ENCODE data around the gene GOLGA6L10.

DNA sequence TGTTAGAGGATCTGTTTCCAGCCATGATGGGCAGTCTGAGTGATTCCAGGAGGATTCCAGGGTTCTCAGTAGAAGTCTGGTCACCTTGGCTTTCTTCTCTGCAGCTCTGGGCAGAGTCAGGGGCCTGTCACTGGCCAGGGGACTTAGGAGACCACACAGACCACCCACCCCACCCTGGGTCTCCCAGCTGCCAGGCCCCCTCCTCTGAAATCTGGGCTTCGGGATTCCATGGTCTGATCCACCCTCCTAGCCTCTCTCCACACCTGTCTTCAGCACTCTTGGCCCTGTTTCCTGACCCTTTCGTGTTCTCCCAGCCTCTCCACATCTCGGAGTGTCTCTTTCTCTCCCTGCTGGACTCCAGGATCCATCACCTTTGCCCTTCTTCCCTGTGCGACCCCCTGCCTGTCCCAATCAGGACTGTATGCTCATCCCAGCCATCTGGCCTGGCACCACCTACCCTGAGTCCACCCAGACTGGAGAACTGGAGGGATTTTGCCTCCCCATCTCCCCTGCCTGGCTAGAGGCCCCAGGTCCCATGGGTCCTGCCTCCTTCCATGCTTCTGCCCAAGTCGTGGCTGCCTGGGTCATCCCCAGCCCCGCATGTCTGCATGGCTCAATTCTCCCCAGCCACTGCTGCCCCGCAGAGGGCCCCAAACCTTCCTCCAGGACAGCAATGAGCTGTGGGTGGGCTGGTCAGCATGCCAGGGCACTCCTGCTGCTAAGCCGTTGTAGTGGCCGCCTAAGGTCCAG lies 34.3 kb downstream of the GOLGA6L10 start:
- no peak for TF ChIP-seq CTCF (conservative IDR thresholded peaks at IDR 0.05; ENCODE audit: low read depth, low read length)
- no peak for TF ChIP-seq EZH2 (IDR thresholded peaks at IDR 0.05; ENCODE audit: borderline replicate concordance, low read depth, low read length, poor library complexity, severe bottlenecking)

All from A673 (cell line).